GM21367 (cell line): Measurements from ENCODE around the gene PROK1.
"Not testable (repeated sequence)": the region's sequence is repeated elsewhere in the genome, so short reads cannot be mapped to it uniquely, and the experiment has no call there.

Experiments
- ATAC-seq: cut with Tn5 transposase; IDR thresholded peaks from one replicate; pipeline ENCODE4 v1.9.1; 2021; ENCODE audit not compliant: unreplicated experiment

Gene PROK1

GRCh38 chr1:110433213-110433612 lies 17.7 kb upstream of the PROK1 start:
- no peak for ATAC-seq

DNA sequence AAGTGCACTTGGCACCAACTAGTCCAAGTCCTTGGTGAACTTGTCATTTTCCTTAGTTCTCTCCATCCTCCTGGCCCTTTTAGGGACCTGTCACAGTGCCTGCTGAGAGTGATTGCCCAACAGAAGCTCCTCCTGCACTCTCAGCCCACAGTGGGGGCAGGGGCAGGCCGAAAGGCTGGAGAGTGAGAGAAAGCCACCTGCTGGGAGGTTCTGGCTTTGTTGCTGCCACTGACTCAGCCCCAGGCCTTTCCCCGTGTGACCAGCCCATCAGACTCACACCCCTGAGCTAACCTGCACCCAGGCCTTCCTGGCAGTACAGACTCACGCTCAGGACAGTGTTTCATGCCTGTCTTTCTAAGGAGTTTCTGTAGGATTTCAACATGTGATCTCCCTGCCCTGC lies 17.1 kb upstream of the PROK1 start:
- no peak for ATAC-seq

- ATAC-seq: no peak
These were observed 16.0 kb upstream of the PROK1 start for GRCh38 chr1:110434946-110435345.

- no peak for ATAC-seq
These were observed 14.3 kb upstream of the PROK1 start for GRCh38 chr1:110436635-110437034.

- not testable (repeated sequence) for ATAC-seq
These were observed 13.2 kb upstream of the PROK1 start for GRCh38 chr1:110437645-110438299.

- ATAC-seq: no peak
These were observed 12.1 kb upstream of the PROK1 start for GRCh38 chr1:110438893-110439292.

DNA sequence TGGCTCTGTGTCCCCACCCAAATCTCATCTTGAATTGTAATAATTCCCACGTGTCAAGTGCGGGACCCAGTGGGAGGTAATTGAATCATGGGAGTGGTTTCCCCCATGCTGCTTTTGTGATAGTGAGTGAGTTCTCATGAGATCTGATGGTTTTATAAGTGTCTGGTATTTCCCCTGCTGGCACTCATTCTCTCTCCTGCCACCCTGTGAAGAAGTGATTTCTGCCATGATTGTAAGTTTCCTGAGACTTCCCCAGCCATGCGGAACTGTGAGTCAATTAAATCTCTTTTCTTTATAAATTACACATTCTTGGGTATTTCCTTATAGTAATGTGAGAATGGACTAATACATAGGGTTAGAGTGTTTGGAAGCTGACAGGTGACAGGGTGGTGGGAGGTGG lies 11.1 kb upstream of the PROK1 start:
- ATAC-seq: not testable (repeated sequence)

DNA sequence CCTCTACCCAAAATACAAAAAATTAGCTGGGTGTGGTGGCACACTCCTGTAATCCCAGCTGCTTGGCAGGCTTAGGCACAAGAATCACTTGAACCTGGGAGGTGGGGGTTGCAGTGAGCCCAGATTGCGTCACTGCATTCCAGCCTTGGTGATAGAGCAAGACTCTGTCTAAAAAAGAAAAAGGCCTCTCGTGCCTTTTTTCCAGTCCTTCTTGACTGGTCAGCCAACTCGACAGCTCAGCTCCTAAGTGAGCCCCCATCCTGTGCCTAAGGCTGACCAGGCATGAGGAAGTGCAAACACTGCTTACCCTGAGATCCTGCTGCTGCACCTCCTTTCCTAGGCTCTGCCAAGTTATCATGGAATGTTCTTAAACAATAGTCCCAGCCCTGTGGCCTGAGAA lies 10.1 kb upstream of the PROK1 start:
- no peak for ATAC-seq

DNA sequence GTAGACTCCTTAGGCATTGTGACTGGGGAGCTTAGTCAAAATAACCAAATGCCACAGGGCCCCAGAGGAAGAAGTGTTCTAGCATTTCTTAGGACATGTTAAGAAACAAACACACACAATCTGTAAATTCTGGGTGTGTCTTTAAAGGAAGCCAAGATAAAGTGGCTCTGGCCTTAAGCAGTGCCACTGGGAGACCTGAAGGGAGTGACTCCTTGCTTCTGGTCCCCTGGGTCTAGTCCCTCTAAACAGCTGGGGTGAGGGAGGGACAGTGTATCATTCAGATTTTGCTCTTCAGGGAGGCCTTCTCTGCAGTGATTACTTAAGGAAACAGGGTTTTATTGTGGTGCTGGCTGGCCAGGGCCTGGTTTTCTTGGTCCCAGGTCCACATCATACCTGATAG lies 9.1 kb upstream of the PROK1 start:
- ATAC-seq: no peak

DNA sequence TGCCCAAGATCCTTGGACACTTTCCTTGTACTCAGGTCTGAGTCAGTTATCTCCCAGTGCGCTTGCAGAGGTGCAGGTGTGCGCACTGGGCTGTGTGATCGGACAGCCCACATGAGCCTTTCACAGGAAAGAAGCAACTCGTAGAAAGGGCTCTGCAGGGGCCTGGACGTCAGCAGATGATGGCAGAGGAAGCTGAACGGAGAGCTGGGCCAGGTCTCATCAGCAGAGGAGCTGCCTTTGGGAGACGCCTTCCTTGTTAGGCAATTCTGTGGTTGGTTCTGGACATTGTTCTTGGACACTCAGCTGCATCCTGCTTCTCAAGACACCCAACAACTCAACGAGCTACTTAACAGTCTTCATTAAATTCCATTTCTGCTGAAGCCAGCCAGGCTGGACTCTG lies 7.5 kb upstream of the PROK1 start:
- ATAC-seq: no peak

DNA sequence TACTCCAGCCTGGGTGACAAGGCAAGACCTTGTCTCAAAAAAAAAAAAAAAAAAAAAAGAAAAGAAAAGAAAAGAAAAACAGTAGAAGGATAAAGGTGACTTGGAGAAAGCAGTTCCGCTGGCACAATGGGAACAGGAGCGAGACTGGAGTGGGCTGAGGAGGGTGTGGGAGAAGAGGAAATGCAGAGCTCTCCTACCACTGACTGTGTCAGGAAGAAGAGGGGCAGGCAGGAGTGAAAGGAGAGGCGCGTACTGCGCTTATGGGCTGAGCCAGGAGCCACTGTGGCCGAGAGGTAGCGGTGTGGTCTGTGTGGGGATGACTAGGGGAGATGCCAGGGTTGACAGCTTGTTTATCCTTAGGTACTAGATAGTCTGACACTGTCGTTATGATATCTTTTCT lies 6.4 kb upstream of the PROK1 start:
- ATAC-seq: no peak

- no peak for ATAC-seq
These were observed 993 bp upstream of the PROK1 start for GRCh38 chr1:110449661-110450651.

- ATAC-seq: no peak
These were observed 1.4 kb downstream of the PROK1 start for GRCh38 chr1:110452330-110452729.

DNA sequence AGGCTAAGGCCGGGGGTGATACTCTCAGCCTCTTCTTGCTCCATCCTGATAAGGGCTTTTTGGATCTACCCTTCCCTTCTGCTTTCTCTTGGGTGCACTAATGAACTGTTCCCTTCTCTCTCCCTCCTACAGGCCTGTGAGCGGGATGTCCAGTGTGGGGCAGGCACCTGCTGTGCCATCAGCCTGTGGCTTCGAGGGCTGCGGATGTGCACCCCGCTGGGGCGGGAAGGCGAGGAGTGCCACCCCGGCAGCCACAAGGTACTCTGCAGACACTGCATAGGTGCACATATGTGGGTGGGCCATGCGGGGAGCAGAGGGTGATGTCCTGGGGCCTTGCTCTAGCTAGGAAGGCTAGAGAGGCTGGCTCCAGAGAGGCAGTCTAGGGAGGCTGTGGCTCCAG lies 2.9 kb downstream of the PROK1 start:
- no peak for ATAC-seq

- no peak for ATAC-seq
These were observed 3.4 kb downstream of the PROK1 start for GRCh38 chr1:110454328-110454727.

DNA sequence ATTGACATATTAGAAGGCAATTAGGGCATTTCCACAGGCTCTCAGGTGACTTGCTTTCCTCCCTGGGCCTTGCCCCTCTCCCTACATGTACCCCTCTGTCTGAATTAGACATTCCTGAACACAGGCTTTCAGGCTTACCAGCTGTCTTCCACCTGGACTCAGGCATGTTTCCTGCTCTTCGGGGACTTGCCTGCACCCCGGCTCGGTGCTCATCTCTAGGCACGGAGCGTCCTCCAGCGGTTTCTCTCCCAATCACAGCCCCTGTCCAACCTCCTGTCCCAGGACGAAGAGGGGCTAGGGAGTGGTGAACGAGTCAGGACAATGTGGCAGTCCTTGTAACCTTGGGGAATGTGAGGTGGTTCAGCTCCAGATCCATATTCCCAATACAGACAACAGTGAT lies 4.2 kb downstream of the PROK1 start:
- no peak for ATAC-seq

GRCh38 chr1:110457206-110457605 lies 6.3 kb downstream of the PROK1 start:
- ATAC-seq: no peak

DNA sequence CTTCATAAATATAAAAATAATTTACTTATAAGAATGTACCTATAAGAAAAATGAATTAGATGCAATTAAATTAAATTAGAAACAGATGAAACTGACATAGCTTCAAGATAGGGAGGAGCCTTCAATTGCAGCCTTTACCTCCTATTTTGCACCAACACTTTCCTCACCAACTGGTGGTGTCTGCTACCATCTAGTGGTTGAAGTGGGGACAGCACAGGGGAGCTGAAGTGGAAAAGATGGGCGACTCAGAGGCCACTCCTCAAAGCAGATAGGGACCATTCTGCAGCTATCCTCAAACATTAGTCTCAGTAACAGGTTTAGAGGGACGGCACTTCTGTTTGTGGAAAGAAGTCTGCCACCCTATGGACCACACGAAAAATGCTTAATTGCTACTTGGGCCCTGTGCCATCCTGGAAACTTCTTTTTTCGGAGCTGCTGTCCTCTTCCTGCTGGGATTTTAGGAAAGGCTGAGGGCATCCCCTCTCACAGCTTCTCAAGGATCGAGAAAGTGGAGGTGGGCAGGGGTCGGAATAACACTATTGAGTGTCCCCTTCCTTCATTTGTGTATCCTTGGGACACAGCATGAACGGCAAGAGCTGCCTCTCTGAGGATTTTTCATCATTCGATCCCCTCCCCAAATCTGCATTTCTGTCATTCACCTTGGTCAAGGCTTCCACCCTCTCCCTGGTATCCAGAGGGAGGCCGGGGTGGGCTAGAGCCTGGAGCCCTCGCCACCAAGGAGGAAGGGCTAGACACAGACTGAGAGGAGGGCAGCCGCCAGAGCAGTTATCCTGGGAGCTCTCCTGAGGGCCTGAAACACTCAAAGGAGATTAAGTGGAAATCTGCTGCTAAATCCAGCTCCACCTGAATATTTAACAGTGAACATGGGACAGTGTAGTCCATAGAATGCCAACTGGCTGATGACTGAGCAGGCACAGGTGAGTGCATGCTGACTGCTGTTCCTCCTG lies 9.6 kb downstream of the PROK1 start:
- no peak for ATAC-seq

DNA sequence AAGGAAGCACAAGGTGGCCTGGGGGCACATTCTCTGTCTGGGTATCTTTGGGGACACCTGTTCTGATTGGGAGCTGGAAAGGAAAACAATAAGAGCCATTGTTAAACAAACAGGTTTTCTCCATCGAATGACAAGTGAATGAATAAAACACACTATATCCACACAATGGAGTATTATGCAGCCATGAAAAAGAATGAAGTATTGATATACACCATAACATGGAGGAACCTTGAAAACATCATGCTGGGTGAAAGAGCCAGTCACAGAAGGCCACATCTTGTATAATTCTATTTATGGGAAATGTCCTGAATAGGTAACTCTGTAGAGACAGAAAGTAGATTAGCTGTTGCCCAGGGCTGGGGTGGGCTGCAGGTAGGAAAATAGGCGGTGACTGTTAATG lies 11.1 kb downstream of the PROK1 start:
- no peak for ATAC-seq

DNA sequence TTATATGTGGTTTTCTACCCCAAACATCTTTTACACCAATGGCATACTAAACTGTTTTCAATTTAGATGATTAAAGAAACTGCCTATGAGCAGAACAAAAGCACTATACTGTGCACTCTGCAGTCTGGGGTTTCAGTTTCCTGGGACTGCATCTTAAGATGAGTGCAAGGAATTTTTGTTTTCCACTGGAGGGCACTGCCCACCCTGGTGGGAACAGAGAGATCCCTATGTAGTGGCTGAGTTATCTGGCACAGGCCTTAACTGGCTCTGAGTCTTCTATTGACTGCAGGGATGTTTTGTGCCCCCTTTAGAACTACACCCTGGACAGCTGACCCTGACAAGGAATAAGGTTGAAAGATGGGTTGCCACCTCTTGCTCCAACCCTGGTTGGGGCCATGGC lies 12.0 kb downstream of the PROK1 start:
- no peak for ATAC-seq

DNA sequence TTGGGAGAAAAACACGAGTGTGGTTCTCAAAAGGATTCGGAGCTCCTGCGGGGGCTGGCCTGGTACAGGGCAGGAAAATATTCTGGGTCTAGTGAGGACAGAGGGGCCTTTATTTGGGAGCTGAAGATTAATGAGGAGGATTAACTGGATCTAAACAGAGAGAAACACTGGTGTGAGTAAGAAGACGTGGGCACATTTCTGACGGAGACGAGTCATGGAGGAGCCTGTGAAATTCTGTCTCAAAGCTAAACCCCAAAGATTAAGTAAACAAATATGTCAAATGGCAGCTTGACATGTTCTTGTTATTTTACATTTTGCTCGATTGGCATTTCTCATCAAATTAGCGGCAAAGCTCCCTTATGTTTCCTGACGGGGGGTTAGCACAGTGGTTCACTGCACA lies 12.8 kb downstream of the PROK1 start:
- ATAC-seq: no peak
